ENCODE data around the gene NLRP12.

- TF ChIP-seq, protein P1, sequence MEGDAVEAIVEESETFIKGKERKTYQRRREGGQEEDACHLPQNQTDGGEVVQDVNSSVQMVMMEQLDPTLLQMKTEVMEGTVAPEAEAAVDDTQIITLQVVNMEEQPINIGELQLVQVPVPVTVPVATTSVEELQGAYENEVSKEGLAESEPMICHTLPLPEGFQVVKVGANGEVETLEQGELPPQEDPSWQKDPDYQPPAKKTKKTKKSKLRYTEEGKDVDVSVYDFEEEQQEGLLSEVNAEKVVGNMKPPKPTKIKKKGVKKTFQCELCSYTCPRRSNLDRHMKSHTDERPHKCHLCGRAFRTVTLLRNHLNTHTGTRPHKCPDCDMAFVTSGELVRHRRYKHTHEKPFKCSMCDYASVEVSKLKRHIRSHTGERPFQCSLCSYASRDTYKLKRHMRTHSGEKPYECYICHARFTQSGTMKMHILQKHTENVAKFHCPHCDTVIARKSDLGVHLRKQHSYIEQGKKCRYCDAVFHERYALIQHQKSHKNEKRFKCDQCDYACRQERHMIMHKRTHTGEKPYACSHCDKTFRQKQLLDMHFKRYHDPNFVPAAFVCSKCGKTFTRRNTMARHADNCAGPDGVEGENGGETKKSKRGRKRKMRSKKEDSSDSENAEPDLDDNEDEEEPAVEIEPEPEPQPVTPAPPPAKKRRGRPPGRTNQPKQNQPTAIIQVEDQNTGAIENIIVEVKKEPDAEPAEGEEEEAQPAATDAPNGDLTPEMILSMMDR (conservative IDR thresholded peaks at IDR 0.05; ENCODE audit: low read length), result no peak
- no peak for TF ChIP-seq EZH2phosphoT487 (IDR thresholded peaks at IDR 0.05; ENCODE audit: borderline replicate concordance, low read depth, low read length)
Observed at GRCh38 chr19:53818756-53819155, 5.4 kb downstream of the NLRP12 start.
